GM19035 (cell line): ENCODE data around the gene HEATR5B.

Experiments
- ATAC-seq: cut with Tn5 transposase; IDR thresholded peaks from one replicate; pipeline ENCODE4 v1.9.1; 2021; ENCODE audit not compliant: unreplicated experiment

HEATR5B gene

GRCh38 chr2:37083873-37084794 lies at the start of gene HEATR5B, which contains the start of gene GPATCH11:
HEATR5B (minus strand) TSS chr2:37084372; CDS start chr2:37083414, 958 bp downstream.
GPATCH11 (plus strand) TSS chr2:37084518; CDS start chr2:37088382, 3,864 bp downstream.
- ATAC-seq = peak; percentile 86

DNA sequence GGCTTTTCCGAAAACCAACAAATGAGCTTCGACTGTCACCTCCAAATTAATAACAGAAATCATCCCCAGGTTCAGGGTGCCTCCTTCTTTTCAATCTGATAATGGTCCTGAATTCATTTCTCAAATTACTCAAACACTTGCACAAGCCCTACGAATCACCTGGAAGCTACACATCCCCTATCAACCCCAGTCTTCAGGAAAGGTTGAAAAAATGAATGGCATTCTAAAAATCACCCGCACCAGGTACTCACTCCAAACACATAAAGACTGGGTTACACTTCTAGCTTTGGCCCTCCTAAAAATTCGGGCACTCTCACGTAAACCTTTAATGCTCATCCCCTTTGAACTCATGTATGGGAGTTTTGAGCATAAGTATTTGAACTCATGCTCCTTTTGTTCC lies 48.7 kb upstream of the HEATR5B start:
- no peak for ATAC-seq

DNA sequence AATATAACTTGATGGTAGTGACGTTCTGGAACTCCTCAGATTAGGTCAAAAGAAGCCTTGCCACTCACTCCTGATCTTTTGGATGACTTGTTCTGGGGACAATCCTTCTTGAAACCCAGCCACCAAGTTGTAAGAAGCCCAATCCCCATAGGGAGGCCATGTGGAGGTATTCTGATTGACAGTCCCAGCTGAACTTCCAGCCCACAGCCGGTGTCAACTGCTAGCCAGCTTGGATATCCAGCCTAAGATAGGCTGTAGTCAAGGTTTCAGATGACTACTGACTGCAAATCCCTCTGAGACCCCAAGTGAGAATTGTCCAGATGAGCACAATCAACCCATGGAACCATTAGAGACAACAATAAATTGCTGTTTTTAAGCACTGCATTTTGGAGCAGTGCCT lies 41.2 kb upstream of the HEATR5B start:
- no peak for ATAC-seq

DNA sequence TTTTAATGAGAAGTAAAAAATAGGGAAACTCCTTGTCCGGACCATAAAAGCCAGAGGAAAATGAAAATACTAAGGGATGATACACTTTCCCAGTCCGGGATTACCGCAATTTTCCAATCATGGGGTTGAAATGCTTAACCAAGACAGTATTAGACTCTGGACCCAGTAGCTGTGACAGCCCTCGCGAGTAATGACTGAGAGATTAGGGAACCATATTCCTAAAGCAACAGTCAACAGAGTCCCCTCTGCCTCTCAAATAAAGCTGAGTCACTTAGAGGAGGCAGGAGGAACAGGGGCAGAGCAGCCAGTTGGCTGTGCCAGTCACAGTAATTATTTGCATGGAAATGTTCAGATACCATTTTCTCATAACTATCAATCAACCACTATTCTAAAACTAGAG lies 35.0 kb upstream of the HEATR5B start:
- no peak for ATAC-seq

DNA sequence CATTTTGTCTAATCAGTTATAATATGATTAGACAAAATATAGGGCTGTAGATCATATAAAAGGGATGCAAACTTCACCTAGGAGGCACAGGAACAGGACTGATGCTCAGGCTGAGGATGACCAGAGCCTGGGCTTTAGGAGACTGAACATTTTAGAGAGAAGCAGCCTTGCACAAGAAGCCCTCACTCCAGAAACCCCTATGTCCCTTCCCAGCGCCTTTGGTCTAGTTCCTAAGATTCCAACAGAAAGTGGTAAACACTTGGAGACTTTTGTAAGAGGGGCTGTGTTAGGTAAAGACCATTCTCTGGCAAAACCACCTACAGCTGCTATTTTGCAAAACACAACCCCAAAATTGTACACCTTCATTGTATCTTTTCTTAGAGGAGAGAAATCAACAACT lies 33.4 kb upstream of the HEATR5B start:
- no peak for ATAC-seq

DNA sequence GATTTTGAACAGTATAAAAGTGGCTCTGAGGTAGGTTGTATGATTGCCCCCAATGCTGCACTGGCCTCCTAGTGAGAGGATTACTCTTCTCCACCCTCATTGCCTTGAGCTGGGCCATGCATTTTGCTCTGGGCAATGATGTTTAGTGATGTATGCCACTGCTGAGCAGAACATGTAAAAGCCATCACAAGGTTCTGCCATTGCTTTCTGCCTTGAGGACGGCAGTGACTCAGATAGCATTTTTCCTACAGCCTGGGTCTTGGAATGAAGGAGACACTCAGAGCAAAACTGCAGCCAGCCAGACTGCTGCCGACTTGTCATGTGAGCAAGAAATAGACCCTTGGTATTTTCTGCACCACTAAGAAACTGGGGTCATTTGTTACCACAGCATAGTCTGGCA lies 27.8 kb upstream of the HEATR5B start:
- ATAC-seq = no peak

DNA sequence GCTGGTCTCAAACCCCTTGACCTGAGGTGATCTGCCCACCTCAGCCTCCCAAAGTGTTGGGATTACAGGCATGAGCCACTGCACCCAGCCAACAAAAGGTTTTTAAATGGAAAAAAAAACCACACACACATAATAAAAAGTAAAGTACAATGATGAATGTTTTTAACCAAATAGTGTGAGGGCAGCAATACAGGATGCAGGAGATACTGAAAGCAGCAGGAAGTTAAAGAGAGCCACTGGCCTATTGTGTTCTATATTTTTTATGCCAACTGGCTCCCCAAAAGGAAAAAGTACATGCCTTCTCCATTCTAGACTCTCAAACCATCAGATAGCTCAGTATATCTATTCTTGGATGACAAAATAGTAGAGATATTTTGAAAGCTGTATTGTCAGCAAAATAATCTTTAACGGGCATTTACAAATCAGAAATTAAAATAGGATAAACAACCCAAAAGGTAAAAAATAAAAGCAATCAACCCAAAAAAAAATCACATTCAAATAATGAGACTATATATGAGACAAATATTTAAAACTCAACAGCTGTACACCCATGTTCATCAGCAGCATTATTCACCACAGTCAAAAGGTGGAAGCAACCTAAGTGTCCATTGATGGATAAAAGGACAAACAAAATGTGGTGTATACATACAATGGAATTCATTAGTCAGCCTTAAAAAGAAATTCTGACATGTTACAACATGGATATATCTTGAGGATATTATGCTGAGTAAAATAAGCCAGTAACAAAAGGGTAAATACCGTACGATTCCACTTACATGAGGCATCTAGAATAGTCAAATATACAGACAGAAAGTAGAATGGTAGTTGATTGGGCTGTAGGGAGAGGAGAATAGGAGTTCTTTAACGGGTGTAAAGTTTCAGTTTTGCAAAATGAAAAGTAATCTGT lies 26.4 kb upstream of the HEATR5B start:
- ATAC-seq = no peak

GRCh38 chr2:37109523-37109922 lies 25.4 kb upstream of the HEATR5B start:
- no peak for ATAC-seq

GRCh38 chr2:37105150-37105549 lies 21.0 kb upstream of the HEATR5B start:
- no peak for ATAC-seq

DNA sequence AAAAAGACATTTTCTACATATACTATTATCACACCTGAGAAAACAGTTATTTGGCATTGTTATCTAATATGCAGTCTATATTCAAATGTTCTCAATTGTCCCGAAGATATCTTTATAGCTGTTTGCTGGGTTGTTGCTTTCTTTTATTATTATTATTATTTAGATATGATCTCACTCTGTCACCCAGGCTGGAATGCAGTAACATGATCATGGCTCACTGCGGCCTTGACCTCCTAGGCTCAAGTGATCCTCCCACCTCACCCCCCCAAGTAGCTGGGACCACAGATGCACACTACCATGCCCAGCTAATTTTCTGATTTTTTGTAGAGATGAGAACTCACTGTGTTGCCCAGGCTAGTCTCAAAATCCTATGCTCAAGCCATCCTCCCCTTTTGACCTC lies 20.0 kb upstream of the HEATR5B start:
- ATAC-seq = no peak

GRCh38 chr2:37102588-37102987 lies 18.4 kb upstream of the HEATR5B start:
- no peak for ATAC-seq

DNA sequence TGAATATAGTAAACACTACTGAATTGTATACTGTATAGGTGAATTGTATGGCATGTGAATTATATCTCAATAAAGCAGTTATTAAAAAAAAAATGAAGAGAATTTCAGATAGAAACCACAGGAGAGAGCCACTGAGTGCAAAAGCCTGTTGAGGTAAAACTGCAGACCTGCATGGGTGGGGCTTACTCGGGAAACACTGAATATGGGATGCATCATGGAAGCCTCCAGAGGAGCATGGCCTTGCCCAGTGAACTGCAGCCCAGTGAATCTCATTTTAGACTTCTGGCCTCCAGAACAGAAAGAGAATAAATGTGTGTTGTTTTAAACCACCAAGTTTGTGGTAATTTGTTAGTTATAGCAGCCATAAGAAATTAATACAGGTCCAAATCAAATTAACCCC lies 15.9 kb upstream of the HEATR5B start:
- no peak for ATAC-seq

- ATAC-seq = no peak
These were observed 14.4 kb upstream of the HEATR5B start for GRCh38 chr2:37098416-37099118.

DNA sequence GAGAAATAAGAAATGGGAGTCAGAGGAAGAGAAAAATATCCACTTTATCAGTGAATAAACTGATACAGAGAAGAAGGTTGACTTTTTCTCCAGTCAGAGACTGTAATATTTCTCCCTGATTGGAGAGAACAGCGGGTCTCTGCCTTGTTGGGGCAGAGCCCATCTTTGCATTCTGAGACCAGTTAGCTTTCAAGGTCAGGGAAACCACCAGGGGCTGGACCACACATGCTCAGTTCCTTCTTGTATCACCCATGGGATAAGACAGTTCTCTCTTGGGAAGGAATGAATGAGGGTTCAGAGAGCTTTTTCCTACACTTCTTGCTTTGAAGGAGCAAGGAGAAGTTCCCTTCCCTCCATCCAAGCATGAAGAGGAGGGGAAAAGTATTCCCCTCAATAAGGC lies 12.4 kb upstream of the HEATR5B start:
- ATAC-seq = no peak

DNA sequence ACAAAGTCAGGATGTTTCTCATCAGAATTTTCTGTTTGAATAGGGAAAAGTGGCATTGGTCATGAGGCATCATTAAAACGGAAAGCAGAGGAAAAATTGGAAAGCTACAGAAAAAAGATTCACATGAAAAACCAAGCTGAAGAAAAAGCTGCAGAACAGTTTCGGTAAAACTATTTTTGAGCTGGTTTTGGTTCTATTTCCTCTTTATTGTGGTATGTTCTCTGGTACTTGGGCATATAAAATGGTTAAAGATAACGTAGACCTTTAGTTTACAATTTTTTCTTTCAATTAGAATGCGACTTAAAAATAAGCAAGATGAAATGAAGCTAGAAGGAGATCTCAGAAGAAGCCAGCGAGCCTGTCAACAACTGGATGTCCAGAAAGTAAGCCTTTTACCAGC lies 7.7 kb upstream of the HEATR5B start:
- peak; percentile 61 for ATAC-seq

- ATAC-seq = peak; percentile 88
These were observed 5.9 kb upstream of the HEATR5B start for GRCh38 chr2:37090019-37090477.

DNA sequence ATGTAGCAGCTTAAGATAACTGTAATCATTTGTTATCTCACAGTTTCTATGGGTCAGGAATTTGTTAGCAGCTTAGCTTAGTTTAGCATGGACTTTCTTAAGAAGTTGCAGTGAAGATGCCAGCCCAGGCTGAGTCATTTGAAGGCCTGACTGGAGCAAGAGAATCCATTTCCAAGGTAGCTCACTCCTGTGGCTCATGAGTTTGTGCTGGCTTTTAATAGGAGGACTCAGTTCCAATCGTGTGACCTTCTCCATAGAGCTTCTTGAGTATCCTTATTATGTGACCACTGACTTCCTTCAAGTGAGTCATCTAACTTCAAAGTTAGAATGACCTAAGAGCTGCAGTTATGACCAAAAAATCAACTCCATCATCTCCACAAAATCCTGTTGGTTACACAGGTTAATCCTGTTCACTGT lies 1.6 kb upstream of the HEATR5B start:
- no peak for ATAC-seq

DNA sequence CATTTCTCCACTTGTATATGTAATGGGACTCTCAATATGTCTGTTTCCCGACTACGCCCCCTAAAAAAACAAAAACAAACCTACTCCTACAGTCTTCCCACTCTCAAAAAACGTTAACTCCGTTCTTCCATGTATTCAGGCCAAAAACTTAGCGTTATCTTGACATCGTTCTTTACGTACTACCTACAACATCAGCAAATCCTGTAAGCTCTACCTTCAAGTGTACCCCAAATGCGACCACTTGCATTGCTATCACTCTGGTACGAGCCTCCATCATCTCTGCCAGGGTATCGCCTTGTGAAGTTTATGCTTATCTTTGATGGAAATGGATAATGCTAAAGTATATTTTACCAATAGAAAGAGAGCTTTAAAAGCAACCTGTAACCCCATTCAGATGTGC lies 625 bp upstream of the HEATR5B start:
- no peak for ATAC-seq

- no peak for ATAC-seq
These were observed 3.5 kb downstream of the HEATR5B start for GRCh38 chr2:37080689-37081088.

- ATAC-seq = no peak
These were observed 3.9 kb downstream of the HEATR5B start for GRCh38 chr2:37080266-37080665.

DNA sequence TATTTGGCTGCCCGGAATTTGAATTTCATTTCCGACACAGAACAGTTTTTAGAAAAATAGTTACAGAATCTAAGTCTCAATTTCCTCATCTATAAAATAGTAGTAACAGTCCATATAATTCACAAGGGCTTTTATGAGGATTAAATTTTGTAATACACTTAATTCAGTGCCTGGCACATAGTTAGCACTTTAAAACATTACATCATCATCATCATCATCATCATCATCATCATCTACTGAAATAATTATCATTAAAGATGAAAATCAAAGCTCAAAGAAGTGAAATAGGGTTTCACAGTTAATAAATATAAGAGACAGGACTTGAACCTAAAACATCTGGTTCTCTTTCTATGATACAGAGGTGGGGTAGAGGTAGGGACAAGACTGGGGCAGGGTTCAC lies 13.2 kb downstream of the HEATR5B start:
- ATAC-seq = no peak
